HEK293T (cell line): ENCODE results near the gene CERS4.
"Not testable (repeated sequence)": the region's sequence is repeated elsewhere in the genome, so short reads cannot be mapped to it uniquely, and the experiment has no call there.

Experiments
- CTCF ChIA-PET: fragments of 350-600 bp; formaldehyde crosslinking; extraction: SDS; loops from one replicate; lab custom pipeline; 2021; ENCODE audit warnings: antibody characterized with exemption, inconsistent platforms; lab: Yijun Ruan, JAX
- POLR2A ChIA-PET: fragments of 350-600 bp; formaldehyde crosslinking; extraction: SDS; loops from one replicate; lab custom pipeline; 2020; ENCODE audit warnings: antibody characterized with exemption, inconsistent platforms; lab: Yijun Ruan, JAX
- DNase-seq: peaks from one replicate; pipeline ENCODE4 v3.0.0; 2012; ENCODE audit warnings: mixed read lengths; ENCODE audit errors: extremely low spot score
- ARNT ChIP-seq: fragments of 450-650 bp; IDR thresholded peaks from 2 replicates; pipeline ENCODE4 v1.6.1; 2017; ENCODE audit warnings: mild to moderate bottlenecking
- BHLHE40 ChIP-seq: fragments of 450-650 bp; IDR thresholded peaks from 2 replicates; pipeline ENCODE4 v1.6.1; 2016; ENCODE audit warnings: mild to moderate bottlenecking, moderate library complexity, borderline replicate concordance
- CTBP1 ChIP-seq: fragments of 450-650 bp; IDR thresholded peaks from 2 replicates; pipeline ENCODE4 v1.6.1; 2016; ENCODE audit warnings: borderline replicate concordance
- ELF4 ChIP-seq: fragments of 450-650 bp; IDR thresholded peaks from 2 replicates; pipeline ENCODE4 v1.6.1; 2017; ENCODE audit warnings: antibody characterized with exemption
- FOXA1 ChIP-seq: fragments of 450-650 bp; IDR thresholded peaks from 2 replicates; pipeline ENCODE4 v1.6.1; 2016; ENCODE audit warnings: mild to moderate bottlenecking
- FOXK2 ChIP-seq: fragments of 450-650 bp; IDR thresholded peaks from 2 replicates; pipeline ENCODE4 v1.6.1; 2016; ENCODE audit warnings: mild to moderate bottlenecking
- FOXM1 ChIP-seq: fragments of 450-650 bp; IDR thresholded peaks from 2 replicates; pipeline ENCODE4 v1.6.1; 2017; ENCODE audit warnings: mild to moderate bottlenecking, borderline replicate concordance
- HDGF ChIP-seq: fragments of 450-650 bp; IDR thresholded peaks from 2 replicates; pipeline ENCODE4 v1.6.1; 2017; ENCODE audit warnings: antibody characterized with exemption, borderline replicate concordance
- L3MBTL2 ChIP-seq: fragments of 450-650 bp; conservative IDR thresholded peaks from 2 replicates; pipeline ENCODE4 v1.6.1; 2016; ENCODE audit warnings: mild to moderate bottlenecking
- LEF1 ChIP-seq: fragments of 450-650 bp; IDR thresholded peaks from 2 replicates; pipeline ENCODE4 v1.6.1; 2017; ENCODE audit warnings: mild to moderate bottlenecking, borderline replicate concordance
- NFRKB ChIP-seq: fragments of 450-650 bp; IDR thresholded peaks from 2 replicates; pipeline ENCODE4 v1.6.1; 2016; ENCODE audit warnings: mild to moderate bottlenecking, moderate library complexity
- PKNOX1 ChIP-seq: fragments of 450-650 bp; IDR thresholded peaks from 2 replicates; pipeline ENCODE4 v1.6.1; 2016
- SP1 ChIP-seq: fragments of 450-650 bp; IDR thresholded peaks from 2 replicates; pipeline ENCODE4 v1.6.1; 2017
- SUZ12 ChIP-seq: fragments of 450-650 bp; IDR thresholded peaks from 2 replicates; pipeline ENCODE4 v1.6.1; 2016; ENCODE audit warnings: mild to moderate bottlenecking
- TARDBP ChIP-seq: fragments of 450-650 bp; IDR thresholded peaks from 2 replicates; pipeline ENCODE4 v1.6.1; 2016
- ZNF384 ChIP-seq: fragments of 450-650 bp; IDR thresholded peaks from 2 replicates; pipeline ENCODE4 v1.6.1; 2016

CERS4 gene

GRCh38 chr19:8180018-8180417, 29.2 kb upstream of the CERS4 start:
- DNase-seq: no peak
- no peak for TF ChIP-seq ARNT
- ChIA-PET CTCF (no interaction called here), POLR2A (no interaction called here)

GRCh38 chr19:8184274-8184673, 24.9 kb upstream of the CERS4 start:
- DNase-seq: no peak
- TF ChIP-seq LEF1 (no peak), BHLHE40 (no peak)
- ChIA-PET POLR2A (no interaction called here), CTCF (no interaction called here)

DNA sequence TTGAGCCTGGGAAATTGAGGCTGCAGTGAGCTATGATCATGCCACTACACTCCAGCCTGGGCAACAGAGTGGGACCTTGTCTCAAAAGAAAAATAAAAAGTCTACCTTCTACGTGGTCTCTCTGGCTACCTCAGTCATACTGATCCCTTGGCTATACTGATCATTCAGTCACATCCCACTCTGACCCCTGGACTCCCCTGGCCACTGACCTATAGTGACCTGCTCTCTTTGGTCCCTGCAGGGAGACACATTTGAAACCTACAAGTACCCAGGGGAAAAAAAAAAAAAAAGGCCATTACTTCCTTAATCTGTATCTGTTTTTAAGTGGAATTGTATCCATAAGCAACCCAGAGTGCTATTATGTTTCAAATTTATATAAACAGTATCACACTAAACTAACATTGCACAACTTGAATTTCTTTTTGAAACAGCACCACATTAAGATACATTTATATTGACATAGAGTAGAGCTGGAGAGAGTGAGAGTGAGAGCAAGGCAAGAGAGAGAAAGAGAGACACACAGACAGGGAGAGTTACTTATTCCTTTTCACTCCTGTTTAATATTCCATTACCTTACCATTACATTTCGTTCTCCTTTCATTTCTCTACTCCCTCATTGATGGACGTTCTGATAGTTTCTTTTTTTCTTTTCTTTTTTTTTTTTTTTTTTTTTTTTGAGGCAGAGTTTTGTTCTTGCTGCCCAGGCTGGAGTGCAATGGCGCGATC, 23.7 kb upstream of the CERS4 start:
- ChIA-PET CTCF (no interaction called here), POLR2A (no interaction called here)
- no peak for DNase-seq
- TF ChIP-seq ARNT: no peak
- TF ChIP-seq BHLHE40: no peak
- no peak for TF ChIP-seq LEF1
- no peak for TF ChIP-seq FOXK2
- TF ChIP-seq CTBP1: no peak
- TF ChIP-seq ELF4: no peak
- TF ChIP-seq NFRKB: no peak
- no peak for TF ChIP-seq FOXA1
- no peak for TF ChIP-seq TARDBP
- TF ChIP-seq FOXM1: no peak

DNA sequence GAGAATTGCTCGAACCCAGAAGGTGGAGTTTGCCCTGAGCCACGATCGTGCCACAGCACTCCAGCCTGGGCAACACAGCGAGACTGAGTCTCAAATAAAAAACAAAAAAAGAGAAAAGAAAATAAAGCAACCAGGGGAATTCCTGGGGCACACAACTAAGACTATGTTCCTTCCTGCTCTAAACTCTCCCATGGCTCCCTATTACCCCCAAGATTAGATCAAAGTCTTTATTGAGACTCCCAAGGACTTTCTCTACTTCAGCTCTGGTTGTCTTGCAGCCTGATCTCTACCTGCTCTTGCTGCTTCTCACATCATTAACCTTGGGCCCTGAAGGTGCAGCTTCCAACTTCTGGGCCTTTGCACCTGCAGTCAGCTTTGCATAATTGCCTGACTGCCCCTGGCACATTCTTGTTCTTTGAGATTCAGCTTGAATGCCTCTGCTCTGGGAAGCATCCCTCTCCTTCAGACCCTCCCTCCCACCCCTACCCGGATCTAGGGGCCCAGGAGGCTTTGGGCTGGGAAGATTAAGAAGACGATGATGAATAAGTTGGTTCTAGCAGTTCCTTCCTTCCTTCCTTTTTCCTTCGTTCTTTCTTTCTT, 16.8 kb upstream of the CERS4 start:
- POLR2A ChIA-PET: no interaction called here
- CTCF ChIA-PET: interaction anchor here (0.6 kb wide), 1 partner anchor 26 kb away, joined by 4 read pairs; no protein-coding TSS in a partner anchor
- DNase-seq: no peak
- TF ChIP-seq BHLHE40 (no peak), SP1 (no peak), FOXM1 (no peak), SUZ12 (no peak), NFRKB (no peak), ZNF384 (no peak), LEF1 (no peak), PKNOX1 (no peak), L3MBTL2 (no peak), CTBP1 (no peak), FOXA1 (no peak), TARDBP (no peak), FOXK2 (no peak), ARNT (no peak), HDGF (no peak)

DNA sequence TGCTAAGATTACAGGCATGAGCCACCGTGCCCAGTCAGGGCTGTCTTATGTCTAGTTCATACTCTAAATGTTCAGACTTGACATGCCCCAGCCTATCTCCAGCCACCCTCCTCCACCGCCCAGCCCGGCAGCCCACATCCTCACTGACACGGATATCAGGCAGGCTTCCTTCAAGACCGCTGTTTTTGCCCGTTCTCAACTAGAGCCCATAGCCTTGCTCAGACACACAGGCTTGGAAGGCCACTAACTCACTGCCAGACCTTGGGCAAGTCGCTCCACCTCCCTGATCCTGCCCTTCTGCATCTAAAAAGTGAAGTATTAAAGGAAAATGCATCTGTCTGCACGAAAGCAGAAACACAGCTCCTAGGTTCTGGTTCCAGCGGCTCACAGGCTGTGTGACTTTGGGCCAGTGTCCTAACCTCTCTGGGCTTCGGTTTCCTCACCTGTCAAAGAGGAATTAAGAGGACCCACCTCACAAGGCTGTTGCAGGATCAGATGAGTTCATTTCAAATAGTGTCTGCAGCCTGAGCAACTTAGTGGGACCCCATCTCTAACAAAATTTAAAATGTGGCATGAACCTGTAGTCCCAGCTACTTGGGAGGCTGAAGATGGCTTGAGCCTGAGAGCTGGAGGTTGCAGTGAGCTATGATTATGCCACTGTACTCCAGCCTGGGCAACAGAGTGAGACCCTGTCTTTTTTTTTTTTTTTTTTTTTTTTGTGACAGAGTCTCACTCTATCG, 14.5 kb upstream of the CERS4 start:
- no peak for TF ChIP-seq FOXK2
- no peak for TF ChIP-seq L3MBTL2
- TF ChIP-seq ZNF384: no peak
- ChIA-PET CTCF (no interaction called here), POLR2A (no interaction called here)
- no peak for DNase-seq

DNA sequence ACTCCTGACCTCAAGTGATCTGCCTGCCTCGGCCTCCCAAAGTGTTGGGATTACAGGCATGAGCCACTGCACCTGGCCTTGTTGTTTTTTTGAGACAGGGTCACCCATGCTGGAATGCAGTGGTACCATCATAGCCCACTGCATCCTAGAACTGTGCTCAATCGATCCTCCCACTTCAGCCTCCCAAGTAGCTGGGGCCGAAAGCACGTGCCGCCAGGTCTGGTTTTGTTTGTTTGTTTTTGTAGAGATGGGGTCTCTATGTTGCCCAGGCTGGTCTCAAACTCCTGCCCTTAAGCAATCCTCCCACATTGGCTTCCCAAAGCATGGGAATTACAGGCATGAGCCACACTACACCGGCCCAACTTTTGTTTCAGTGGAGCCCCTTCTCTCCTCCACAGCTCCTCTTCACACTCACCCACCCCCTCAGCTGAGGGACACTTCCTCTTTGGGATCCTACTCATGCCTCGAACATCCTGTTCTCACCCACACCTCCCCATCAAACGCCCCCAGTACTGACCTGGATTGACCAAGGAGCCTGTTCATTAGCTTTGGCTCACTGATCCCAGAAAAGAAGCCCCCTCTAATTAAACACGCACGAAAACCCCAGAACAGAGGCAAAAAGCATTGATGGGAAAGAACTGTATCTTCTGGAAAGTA, 12.8 kb upstream of the CERS4 start:
- ChIA-PET CTCF (no interaction called here), POLR2A (no interaction called here)
- TF ChIP-seq ARNT: no peak
- TF ChIP-seq FOXA1: no peak
- no peak for TF ChIP-seq L3MBTL2
- TF ChIP-seq FOXK2: no peak
- no peak for TF ChIP-seq HDGF
- TF ChIP-seq SUZ12: no peak
- TF ChIP-seq PKNOX1: no peak
- TF ChIP-seq ELF4: no peak
- no peak for TF ChIP-seq LEF1
- no peak for TF ChIP-seq FOXM1
- no peak for TF ChIP-seq BHLHE40
- TF ChIP-seq TARDBP: no peak
- TF ChIP-seq CTBP1: no peak
- no peak for DNase-seq

DNA sequence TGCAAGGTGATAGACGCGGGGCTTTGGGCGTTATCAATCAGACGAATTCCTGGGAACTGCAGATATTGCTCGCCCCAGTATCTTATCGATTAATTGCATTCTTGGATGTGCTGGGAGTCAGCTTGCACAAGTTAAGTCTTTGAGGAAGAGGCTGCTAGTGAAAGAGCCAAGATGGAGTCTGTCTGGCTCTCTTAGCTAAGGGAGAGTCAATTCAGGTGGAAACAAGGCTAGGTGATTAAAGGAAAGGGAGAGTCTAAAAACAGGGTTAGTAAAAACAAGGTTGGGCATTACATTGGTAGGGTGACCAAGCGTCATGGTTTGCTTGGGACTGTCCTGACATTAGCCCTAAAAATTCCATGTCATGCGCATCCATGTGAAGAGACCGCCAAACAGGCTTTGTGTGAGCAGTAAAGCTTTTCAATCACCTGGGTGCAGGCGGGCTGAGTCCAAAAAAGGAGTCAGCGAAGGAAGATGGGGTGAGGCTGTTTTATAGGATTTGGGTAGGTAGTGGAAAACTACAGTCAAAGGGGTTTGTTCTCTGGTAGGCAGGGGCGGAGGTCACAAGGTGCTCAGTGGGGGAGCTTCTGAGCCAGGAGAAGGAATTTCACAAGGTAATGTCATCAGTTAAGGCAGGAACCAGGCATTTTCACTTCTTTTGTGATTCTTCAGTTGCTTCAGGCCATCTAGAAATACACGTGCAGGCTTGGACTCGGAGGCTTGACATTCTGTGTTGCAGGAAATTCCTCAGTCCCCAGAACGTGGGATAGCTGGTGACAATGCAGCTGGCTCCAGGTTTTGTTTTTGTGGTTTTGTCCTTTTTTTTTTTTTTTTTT, 5.7 kb upstream of the CERS4 start:
- POLR2A ChIA-PET: not testable (repeated sequence)
- CTCF ChIA-PET: interaction anchor here (0.6 kb wide), 2 partner anchors 247 to 265 kb away, joined by 3 read pairs; no protein-coding TSS in a partner anchor
- peak; percentile 5 for DNase-seq
